ENCODE results near the gene FLNB.

Gene FLNB

GRCh38 chr3:58168498-58168897 lies 160.3 kb downstream of the FLNB start:
- no peak for TF ChIP-seq CTCF (IDR thresholded peaks at IDR 0.05; ENCODE audit: low read depth, low read length)
- Histone ChIP-seq H3K27me3 (no peaks in the 10 kb centered on the region), H3K9me3 (no peaks in the 10 kb centered on the region), H3K4me3 (ENCODE audit: low read depth, low read length) (no peak overlapping the region), H3K4me1 (peaks cover under 1% of the 10 kb centered on the region), H3K36me3 (no peaks in the 10 kb centered on the region)
- no peak for DNase-seq

GRCh38 chr3:58169371-58169770 lies 161.1 kb downstream of the FLNB start:
- DNase-seq = no peak
- H3K4me1 ChIP-seq = peaks cover 3% of the 10 kb centered on the region
- H3K27me3 ChIP-seq = no peaks in the 10 kb centered on the region
- no peak overlapping the region for H3K4me3 ChIP-seq (ENCODE audit: low read depth, low read length)
- TF ChIP-seq CTCF (IDR thresholded peaks at IDR 0.05; ENCODE audit: low read depth, low read length) = no peak
- H3K36me3 ChIP-seq = no peaks in the 10 kb centered on the region
- no peaks in the 10 kb centered on the region for H3K9me3 ChIP-seq

GRCh38 chr3:58170376-58170775 lies 162.2 kb downstream of the FLNB start:
- TF ChIP-seq CTCF (IDR thresholded peaks at IDR 0.05; ENCODE audit: low read depth, low read length) = no peak
- no peaks in the 10 kb centered on the region for H3K36me3 ChIP-seq
- H3K4me1 ChIP-seq = peaks cover 3% of the 10 kb centered on the region

GRCh38 chr3:58171126-58171525 lies 162.9 kb downstream of the FLNB start:
- H3K27me3 ChIP-seq = no peaks in the 10 kb centered on the region
- peaks cover 3% of the 10 kb centered on the region for H3K4me1 ChIP-seq
- DNase-seq = no peak

More at GRCh38 chr3:58170376-58170775, 162.2 kb downstream of the FLNB start:
- H3K27me3 ChIP-seq = no peaks in the 10 kb centered on the region
- DNase-seq = no peak
- H3K4me3 ChIP-seq (ENCODE audit: low read depth, low read length) = no peak overlapping the region
- H3K9me3 ChIP-seq = no peaks in the 10 kb centered on the region

GRCh38 chr3:58173029-58173668 lies 164.9 kb downstream of the FLNB start:
- Histone ChIP-seq H3K36me3 (no peaks in the 10 kb centered on the region), H3K9me3 (no peaks in the 10 kb centered on the region), H3K4me3 (ENCODE audit: low read depth, low read length) (no peak overlapping the region), H3K27me3 (no peaks in the 10 kb centered on the region), H3K4me1 (peaks cover 3% of the 10 kb centered on the region)
- DNase-seq = no peak
- TF ChIP-seq CTCF (IDR thresholded peaks at IDR 0.05; ENCODE audit: low read depth, low read length) = no peak

More at GRCh38 chr3:58171126-58171525, 162.9 kb downstream of the FLNB start:
- no peak overlapping the region for H3K4me3 ChIP-seq (ENCODE audit: low read depth, low read length)
- H3K36me3 ChIP-seq = no peaks in the 10 kb centered on the region
- no peaks in the 10 kb centered on the region for H3K9me3 ChIP-seq
- no peak for TF ChIP-seq CTCF (IDR thresholded peaks at IDR 0.05; ENCODE audit: low read depth, low read length)

- peak; percentile 70 for DNase-seq
- no peaks in the 10 kb centered on the region for H3K36me3 ChIP-seq
- no peaks in the 10 kb centered on the region for H3K27me3 ChIP-seq
- no peaks in the 10 kb centered on the region for H3K9me3 ChIP-seq
- peak; percentile 54 for TF ChIP-seq CTCF (IDR thresholded peaks at IDR 0.05; ENCODE audit: low read depth, low read length)
- no peak overlapping the region for H3K4me3 ChIP-seq (ENCODE audit: low read depth, low read length)
- peaks cover 3% of the 10 kb centered on the region for H3K4me1 ChIP-seq
Measured at GRCh38 chr3:58173669-58174398, 165.6 kb downstream of the FLNB start.
